SK-N-SH treated with all-trans-retinoic acid at 6 μM for 48 hours (cell line): ENCODE measurements around the gene PDE6A.

Experiments used
- CREB5 ChIP-seq: fragments of 250-450 bp; sonication (Bioruptor Pico); IDR thresholded peaks from 2 replicates; pipeline ENCODE4 v1.5.1; 2020; ENCODE audit warnings: low read depth, mild to moderate bottlenecking, moderate library complexity
- CSDC2 ChIP-seq: fragments of 250-450 bp; sonication (Bioruptor Pico); IDR thresholded peaks from 2 replicates; pipeline ENCODE4 v1.5.0; 2020; ENCODE audit warnings: mild to moderate bottlenecking, moderate library complexity
- ESRRG ChIP-seq: fragments of 250-450 bp; sonication (Bioruptor Pico); IDR thresholded peaks from 2 replicates; pipeline ENCODE4 v1.6.1; 2021; ENCODE audit warnings: mild to moderate bottlenecking
- GLIS3 ChIP-seq: fragments of 250-450 bp; sonication (Bioruptor Pico); IDR thresholded peaks from 2 replicates; pipeline ENCODE4 v1.5.0; 2020; ENCODE audit warnings: mild to moderate bottlenecking, moderate library complexity
- ISL1 ChIP-seq: fragments of 250-450 bp; sonication (Bioruptor Pico); IDR thresholded peaks from 2 replicates; pipeline ENCODE4 v2.1.2; 2022; ENCODE audit warnings: mild to moderate bottlenecking, moderate library complexity
- OSR1 ChIP-seq: fragments of 250-450 bp; sonication (Bioruptor Pico); IDR thresholded peaks from 2 replicates; pipeline ENCODE4 v1.8.0; 2022; ENCODE audit warnings: moderate library complexity, mild to moderate bottlenecking, inconsistent platforms
- PATZ1 ChIP-seq: fragments of 250-450 bp; sonication (Bioruptor Pico); IDR thresholded peaks from 2 replicates; pipeline ENCODE4 v1.8.0; 2020; ENCODE audit warnings: mild to moderate bottlenecking, moderate library complexity, borderline replicate concordance
- RARB ChIP-seq: fragments of 250-450 bp; sonication (Bioruptor Pico); IDR thresholded peaks from 2 replicates; pipeline ENCODE4 v1.8.0; 2021; ENCODE audit warnings: mild to moderate bottlenecking, moderate library complexity
- SNAI2 ChIP-seq: fragments of 250-450 bp; sonication (Bioruptor Pico); IDR thresholded peaks from 2 replicates; pipeline ENCODE4 v1.5.0; 2020; ENCODE audit warnings: mild to moderate bottlenecking, moderate library complexity
- TOX ChIP-seq: fragments of 250-450 bp; sonication (Bioruptor Pico); IDR thresholded peaks from 2 replicates; pipeline ENCODE4 v1.8.0; 2021; ENCODE audit warnings: mild to moderate bottlenecking, moderate library complexity, borderline replicate concordance
- ZC3H10 ChIP-seq: fragments of 250-450 bp; sonication (Bioruptor Pico); IDR thresholded peaks from 2 replicates; pipeline ENCODE4 v1.5.1; 2021; ENCODE audit warnings: mild to moderate bottlenecking, moderate library complexity
- ZFP3 ChIP-seq: fragments of 250-450 bp; sonication (Bioruptor Pico); IDR thresholded peaks from 2 replicates; pipeline ENCODE4 v1.5.0; 2020; ENCODE audit warnings: mild to moderate bottlenecking, moderate library complexity
- ZNF70 ChIP-seq: fragments of 450-650 bp; formaldehyde crosslinking; IDR thresholded peaks from 2 replicates; pipeline ENCODE4 v1.5.0; 2020; ENCODE audit warnings: mild to moderate bottlenecking, moderate library complexity
- ZNF8 ChIP-seq: fragments of 450-650 bp; formaldehyde crosslinking; IDR thresholded peaks from 2 replicates; pipeline ENCODE4 v1.5.0; 2020; ENCODE audit warnings: mild to moderate bottlenecking, moderate library complexity

GRCh38 chr5:149904293-149904886 is 40.2 kb downstream of the PDE6A start:
- TF ChIP-seq SNAI2 (CRISPR knock-in tag) (no peak), ISL1 (CRISPR knock-in tag) (no peak), RARB (CRISPR knock-in tag) (no peak), ESRRG (no peak), TOX (no peak), ZC3H10 (CRISPR knock-in tag) (no peak), PATZ1 (CRISPR knock-in tag) (no peak), CREB5 (CRISPR knock-in tag) (no peak), CSDC2 (no peak), GLIS3 (no peak), ZNF70 (CRISPR knock-in tag) (no peak), ZNF8 (no peak), ZFP3 (CRISPR knock-in tag) (no peak), OSR1 (no peak)
